CD8-positive, alpha-beta memory T cell (primary cell): ENCODE measurements around the gene ITK. TPM values are rescaled to one million over a fixed set of nuclear protein-coding genes. Genes with fewer than 3 reads are reported as not detected.

ENCODE experiments used
- CTCF ChIA-PET: fragments of 350-600 bp; sonication (Branson Sonifier 250); formaldehyde crosslinking; loops from one replicate; lab custom pipeline; 2021; ENCODE audit warnings: antibody characterized with exemption; lab: Charles Lee
- POLR2A ChIA-PET: fragments of 350-600 bp; sonication (Branson Sonifier 250); formaldehyde crosslinking; loops from one replicate; lab custom pipeline; 2021; ENCODE audit warnings: antibody characterized with exemption; lab: Charles Lee
- DNase-seq, 5 donors: peaks; one replicate each; pipeline versions ENCODE4 v3.0.0 to v3.0.0-alpha.2; 2020 to 2022; ENCODE audit warnings: mixed read lengths in 1 of 5
- H3K27ac ChIP-seq: one replicate; pipeline ENCODE4 v1.7.0; 2013; ENCODE audit warnings: low read depth, mild to moderate bottlenecking, low read length, moderate library complexity
- H3K27me3 ChIP-seq: 2 replicates; pipeline ENCODE4 v1.7.0; 2013; ENCODE audit warnings: low read length, mild to moderate bottlenecking; ENCODE audit not compliant: insufficient read depth, poor library complexity, severe bottlenecking
- H3K36me3 ChIP-seq: 2 replicates; pipeline ENCODE4 v1.7.0; 2013; ENCODE audit warnings: mild to moderate bottlenecking, low read length, moderate library complexity; ENCODE audit not compliant: insufficient read depth
- H3K4me1 ChIP-seq: 2 replicates; pipeline ENCODE4 v1.7.0; 2013; ENCODE audit warnings: mild to moderate bottlenecking, low read length, moderate library complexity; ENCODE audit not compliant: insufficient read depth
- H3K4me3 ChIP-seq: 2 replicates; pipeline ENCODE4 v1.7.0; 2013; ENCODE audit warnings: mild to moderate bottlenecking, low read length
- H3K9me3 ChIP-seq: 2 replicates; pipeline ENCODE4 v1.7.0; 2013; ENCODE audit warnings: mild to moderate bottlenecking, low read length
- H3K27ac Mint-ChIP-seq, 8 donors: one replicate each; pipeline ENCODE4 v1.8.0; 2020 to 2021; ENCODE audit warnings: mixed read lengths in 8 of 8, mild to moderate bottlenecking in 6 of 8, inconsistent platforms in 3 of 8, moderate library complexity in 3 of 8
- H3K27me3 Mint-ChIP-seq, 2 donors: one replicate each; pipeline ENCODE4 v1.8.0; 2020 to 2021; ENCODE audit warnings: mixed read lengths in 2 of 2, mild to moderate bottlenecking in 1 of 2, moderate library complexity in 1 of 2
- H3K36me3 Mint-ChIP-seq, 3 donors: one replicate each; pipeline ENCODE4 v1.8.0; 2020 to 2021; ENCODE audit warnings: mixed read lengths in 3 of 3, inconsistent platforms in 1 of 3, mild to moderate bottlenecking in 1 of 3
- H3K4me1 Mint-ChIP-seq, 3 donors: one replicate each; pipeline ENCODE4 v1.8.0; 2020 to 2021; ENCODE audit warnings: mixed read lengths in 3 of 3, inconsistent platforms in 1 of 3, mild to moderate bottlenecking in 1 of 3
- H3K4me3 Mint-ChIP-seq, 7 donors: one replicate each; pipeline ENCODE4 v1.8.0; 2020 to 2021; ENCODE audit warnings: mixed read lengths in 7 of 7, mild to moderate bottlenecking in 6 of 7, moderate library complexity in 4 of 7, inconsistent platforms in 2 of 7
- H3K9me3 Mint-ChIP-seq, 5 donors: one replicate each; pipeline ENCODE4 v1.8.0; 2020 to 2022; ENCODE audit warnings: mixed read lengths in 5 of 5, mild to moderate bottlenecking in 3 of 5, moderate library complexity in 2 of 5, inconsistent platforms in 1 of 5
- polyA plus RNA-seq: library from polyadenylated mRNA; unstranded; fragments of 300-500 nt; fragmentation: Illumina TruSeq; gene quantifications from one replicate; pipeline ENCODE4 v1.2.3, GENCODE V29; 2021
- total RNA-seq, 2 experiments: library from RNA; stranded (reverse); gene quantifications; one replicate each; pipeline ENCODE4 v1.2.3, GENCODE V29; 2021

The ITK gene
- total and polyA plus RNA-seq, 3 experiments from 2014 or later: 129 to 162 (median 150) TPM

DNA sequence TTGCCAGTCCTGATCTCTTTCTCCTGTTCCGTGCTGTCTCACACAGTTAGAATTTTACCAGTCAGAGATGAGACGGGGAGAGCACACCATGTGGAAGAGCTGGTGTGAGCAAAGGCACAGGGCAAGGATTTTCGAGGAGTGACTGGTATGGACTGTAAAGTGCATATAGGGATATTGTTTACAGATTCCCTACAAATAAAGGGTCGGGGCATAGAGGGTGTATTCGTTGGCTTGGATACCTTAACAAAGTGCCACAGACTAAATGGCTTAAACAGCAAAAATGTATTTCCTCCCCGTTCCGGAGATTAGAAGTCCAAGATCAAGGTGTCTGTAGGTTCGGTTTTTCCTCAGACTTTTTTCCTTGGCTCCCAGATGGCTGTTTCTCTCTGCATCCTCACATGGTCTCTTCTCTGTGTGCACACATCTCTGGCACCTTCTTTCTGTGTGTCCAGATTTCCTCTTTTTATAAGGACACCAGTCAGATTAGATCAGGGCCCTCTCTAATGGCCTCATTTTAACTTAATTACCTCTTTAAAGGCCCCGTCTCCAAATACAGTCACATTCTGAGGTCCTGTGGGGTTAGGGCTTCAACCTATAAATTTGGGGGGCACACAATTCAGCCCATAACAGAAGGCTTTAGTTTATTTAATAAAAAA, 108.7 kb downstream of the ITK start:
- Histone ChIP-seq H3K4me3 (no peak overlapping the region), H3K27me3 (no peaks in the 10 kb centered on the region), H3K9me3 (no peaks in the 10 kb centered on the region), H3K4me1 (peaks cover 53% of the 10 kb centered on the region), H3K27ac (no peak overlapping the region), H3K36me3 (peaks cover 58% of the 10 kb centered on the region)
- peaks cover 56 to 82% (median 81%) of the 10 kb centered on the region in 3 donors for H3K4me1 Mint-ChIP-seq
- H3K4me3 Mint-ChIP-seq: no peak overlapping the region
- POLR2A ChIA-PET: no interaction called here
- H3K9me3 Mint-ChIP-seq: no peaks in the 10 kb centered on the region
- DNase-seq: no peak
- peak overlapping the region in 7 of 8 donors; percentile 22 to 90 (median 76) for H3K27ac Mint-ChIP-seq
- H3K36me3 Mint-ChIP-seq: peaks cover 11 to 92% (median 20%) of the 10 kb centered on the region in 3 donors
- no peaks in the 10 kb centered on the region for H3K27me3 Mint-ChIP-seq
- CTCF ChIA-PET: interaction anchor here (1.1 to 1.3 kb wide), 2 partner anchors 10 to 36 kb away, joined by 3 to 4 read pairs; no protein-coding TSS in a partner anchor

DNA sequence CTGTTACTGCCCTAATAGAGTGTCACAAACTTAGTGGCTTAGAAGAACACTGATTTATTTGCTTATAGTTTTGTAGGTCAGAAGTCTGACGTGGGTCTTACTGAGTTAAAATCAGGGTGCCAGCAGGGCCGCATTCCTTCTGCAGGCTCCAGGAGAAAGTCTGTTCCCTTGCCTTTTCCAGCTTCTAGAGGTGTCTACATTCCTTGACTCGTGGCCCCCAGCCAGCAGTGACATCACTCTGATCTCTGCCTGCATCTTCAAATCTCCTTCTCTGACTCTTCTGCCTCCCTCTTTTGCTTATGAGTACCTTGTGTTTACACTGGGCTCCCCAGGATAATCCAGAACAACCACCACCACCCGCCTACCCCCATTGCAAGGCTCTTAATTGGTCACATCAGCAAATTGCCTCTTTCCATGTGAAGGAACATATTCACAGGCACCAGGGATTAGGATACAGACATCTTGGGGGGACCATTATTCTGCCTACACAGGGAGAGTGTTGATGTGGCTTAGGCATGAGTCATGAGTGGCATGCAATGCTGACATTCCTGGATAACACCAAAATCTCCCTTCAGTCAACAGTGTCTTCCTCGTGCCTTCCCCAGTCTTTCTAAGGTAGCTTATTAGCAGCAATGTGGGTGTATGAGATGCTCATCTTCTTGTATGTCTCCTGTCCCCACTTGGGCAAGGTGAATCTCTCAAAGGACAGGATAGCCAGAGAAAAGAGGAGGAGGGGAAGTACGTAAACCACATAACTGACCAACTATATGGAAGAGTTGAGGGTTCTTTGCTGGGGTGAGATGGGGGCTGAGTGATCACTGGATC, 109.7 kb downstream of the ITK start:
- POLR2A ChIA-PET: interaction anchor here (1.0 kb wide), 1 partner anchor 17 kb away, joined by 3 read pairs; no protein-coding TSS in a partner anchor
- H3K4me1 Mint-ChIP-seq: peaks cover 55 to 82% (median 81%) of the 10 kb centered on the region in 3 donors
- Histone ChIP-seq H3K27me3 (no peaks in the 10 kb centered on the region), H3K36me3 (peaks cover 61% of the 10 kb centered on the region), H3K27ac (no peak overlapping the region), H3K4me3 (no peak overlapping the region), H3K4me1 (peaks cover 52% of the 10 kb centered on the region), H3K9me3 (no peaks in the 10 kb centered on the region)
- no peak for DNase-seq
- no peak overlapping the region for H3K4me3 Mint-ChIP-seq
- H3K27ac Mint-ChIP-seq: peak overlapping the region; percentile 70 to 87 (median 78)
- H3K27me3 Mint-ChIP-seq: no peaks in the 10 kb centered on the region
- H3K9me3 Mint-ChIP-seq: no peaks in the 10 kb centered on the region
- CTCF ChIA-PET: interaction anchor here (1.0 to 1.3 kb wide), 3 partner anchors 8 to 22 kb away, joined by 3 read pairs; no protein-coding TSS in a partner anchor
- peaks cover 11 to 91% (median 26%) of the 10 kb centered on the region in 3 donors for H3K36me3 Mint-ChIP-seq

DNA sequence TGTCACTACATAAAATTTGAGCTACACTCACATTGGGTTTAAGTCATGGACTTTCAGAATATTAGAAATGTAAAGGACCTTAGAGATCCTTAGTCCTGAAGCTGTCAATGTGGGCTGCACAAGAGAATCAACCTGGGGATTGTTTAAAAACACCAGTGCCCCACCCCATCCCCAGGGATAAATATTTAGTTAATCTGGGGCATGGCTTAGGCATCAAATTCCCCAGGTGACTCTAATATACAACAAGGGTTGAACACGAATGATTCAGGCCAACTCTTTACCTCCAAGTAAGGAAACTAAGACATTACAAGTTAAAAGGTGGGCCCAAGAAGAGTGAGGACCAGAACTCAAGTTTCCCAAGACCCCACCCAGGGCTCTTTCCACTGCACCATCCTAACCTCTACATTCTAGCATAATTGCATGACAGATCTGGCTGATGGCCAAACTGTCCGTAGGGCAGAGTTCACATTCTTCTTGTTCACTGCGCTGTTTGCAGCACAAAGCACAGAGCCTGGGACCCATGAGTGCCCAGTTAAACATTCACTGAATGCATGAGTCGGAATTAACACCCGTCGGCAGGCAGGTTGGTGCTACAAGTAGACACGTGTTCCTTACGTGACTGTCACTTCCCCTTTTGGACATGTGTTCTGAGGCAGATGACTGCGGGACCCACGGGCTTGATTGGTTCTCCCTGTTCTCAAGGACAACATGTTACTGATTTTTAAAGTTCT, 110.5 kb downstream of the ITK start:
- H3K27me3 Mint-ChIP-seq: no peaks in the 10 kb centered on the region
- H3K27me3 ChIP-seq: no peaks in the 10 kb centered on the region
- peak overlapping the region; percentile 66 to 91 (median 78) for H3K27ac Mint-ChIP-seq
- peak overlapping the region in 1 of 7 donors; percentile 6 for H3K4me3 Mint-ChIP-seq
- H3K4me1 ChIP-seq: peaks cover 58% of the 10 kb centered on the region
- no peak for DNase-seq
- H3K9me3 ChIP-seq: no peaks in the 10 kb centered on the region
- H3K36me3 Mint-ChIP-seq: peaks cover 8 to 94% (median 30%) of the 10 kb centered on the region in 3 donors
- ChIA-PET POLR2A (interaction anchor here (1.0 kb wide), 1 partner anchor 18 kb away, joined by 3 read pairs; no protein-coding TSS in a partner anchor), CTCF (interaction anchor here (1.0 to 1.3 kb wide), 2 partner anchors 18 to 23 kb away, joined by 3 read pairs; no protein-coding TSS in a partner anchor)
- H3K4me1 Mint-ChIP-seq: peaks cover 58 to 82% (median 81%) of the 10 kb centered on the region in 3 donors
- no peak overlapping the region for H3K4me3 ChIP-seq
- no peak overlapping the region for H3K27ac ChIP-seq
- peaks cover 68% of the 10 kb centered on the region for H3K36me3 ChIP-seq
- H3K9me3 Mint-ChIP-seq: no peaks in the 10 kb centered on the region

DNA sequence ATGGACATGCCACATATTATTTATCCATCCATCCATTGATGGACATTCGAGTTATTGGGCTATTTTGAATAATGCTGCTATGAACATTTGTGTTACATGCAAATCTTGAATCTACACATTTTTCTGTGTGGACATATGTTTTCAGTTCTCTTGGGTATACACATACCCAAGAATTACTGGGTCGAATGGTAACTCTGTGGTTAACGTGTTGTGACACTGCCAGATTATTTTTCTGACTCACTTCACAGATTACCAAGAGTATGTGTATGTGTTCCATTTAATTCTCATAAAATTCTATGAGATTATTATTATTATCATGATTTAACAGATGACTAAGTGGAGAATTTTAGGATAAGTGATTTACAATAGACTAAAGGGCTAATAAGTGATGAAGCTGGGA, 112.0 kb downstream of the ITK start:
- Histone ChIP-seq H3K36me3 (peaks cover 69% of the 10 kb centered on the region), H3K4me1 (peaks cover 50% of the 10 kb centered on the region), H3K4me3 (no peak overlapping the region), H3K27me3 (no peaks in the 10 kb centered on the region), H3K27ac (no peak overlapping the region), H3K9me3 (no peaks in the 10 kb centered on the region)
- CTCF ChIA-PET: no interaction called here
- Mint-ChIP-seq H3K4me1 (peaks cover 58 to 85% (median 74%) of the 10 kb centered on the region in 3 donors), H3K4me3 (no peak overlapping the region), H3K27me3 (no peaks in the 10 kb centered on the region), H3K36me3 (peaks cover 11 to 96% (median 38%) of the 10 kb centered on the region in 3 donors), H3K27ac (peak overlapping the region in 7 of 8 donors; percentile 43 to 90 (median 77)), H3K9me3 (no peaks in the 10 kb centered on the region)
- DNase-seq: no peak
- POLR2A ChIA-PET: no interaction called here

DNA sequence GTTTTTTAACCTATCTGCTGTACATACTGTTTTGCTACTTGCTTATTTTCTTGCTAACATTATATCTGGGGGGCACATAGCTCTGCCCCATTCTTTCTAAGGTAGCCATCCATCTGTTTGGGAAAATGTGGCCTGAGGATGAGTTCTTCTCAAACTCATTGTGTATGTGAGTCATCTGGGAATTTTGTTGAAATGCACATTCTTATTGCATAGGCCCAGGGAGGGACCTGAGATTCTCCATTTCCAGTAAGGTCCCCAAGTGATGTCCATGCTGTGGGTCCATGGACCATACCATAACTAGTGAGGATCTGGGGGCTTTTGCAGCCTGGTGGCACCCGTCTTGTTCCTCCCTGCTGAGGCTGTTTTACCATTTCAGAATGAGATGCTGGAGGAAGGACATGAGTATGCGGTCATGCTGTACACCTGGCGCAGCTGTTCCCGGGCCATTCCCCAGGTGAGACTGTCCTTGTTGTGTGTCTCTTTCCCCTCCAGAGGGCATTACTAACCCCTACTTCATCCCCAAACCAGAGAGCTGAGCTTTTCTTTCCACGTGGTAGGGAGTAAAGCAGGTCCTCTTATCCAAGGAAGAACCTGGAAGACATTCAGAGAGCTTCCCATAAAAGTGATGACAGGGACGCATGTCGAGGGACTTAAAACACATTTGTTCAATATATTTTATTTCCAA, 113.9 kb downstream of the ITK start:
- no peaks in the 10 kb centered on the region for H3K27me3 ChIP-seq
- peak overlapping the region; percentile 63 to 93 (median 86) for H3K27ac Mint-ChIP-seq
- DNase-seq: no peak
- peaks cover 61% of the 10 kb centered on the region for H3K36me3 ChIP-seq
- POLR2A ChIA-PET: interaction anchor here (0.6 kb wide), 1 partner anchor 19 kb away, joined by 3 read pairs; no protein-coding TSS in a partner anchor
- H3K4me3 Mint-ChIP-seq: no peak overlapping the region
- CTCF ChIA-PET: interaction anchor here (1.0 to 1.4 kb wide), 3 partner anchors 14 to 27 kb away, joined by 3 to 4 read pairs (median 3); no protein-coding TSS in a partner anchor
- H3K4me1 ChIP-seq: peaks cover 31% of the 10 kb centered on the region
- H3K9me3 Mint-ChIP-seq: no peaks in the 10 kb centered on the region
- peaks cover 51 to 71% (median 58%) of the 10 kb centered on the region in 3 donors for H3K4me1 Mint-ChIP-seq
- H3K27ac ChIP-seq: peak overlapping the region; percentile 21
- no peaks in the 10 kb centered on the region for H3K27me3 Mint-ChIP-seq
- H3K36me3 Mint-ChIP-seq: peaks cover 11 to 94% (median 37%) of the 10 kb centered on the region in 3 donors
- H3K4me3 ChIP-seq: no peak overlapping the region
- H3K9me3 ChIP-seq: no peaks in the 10 kb centered on the region

DNA sequence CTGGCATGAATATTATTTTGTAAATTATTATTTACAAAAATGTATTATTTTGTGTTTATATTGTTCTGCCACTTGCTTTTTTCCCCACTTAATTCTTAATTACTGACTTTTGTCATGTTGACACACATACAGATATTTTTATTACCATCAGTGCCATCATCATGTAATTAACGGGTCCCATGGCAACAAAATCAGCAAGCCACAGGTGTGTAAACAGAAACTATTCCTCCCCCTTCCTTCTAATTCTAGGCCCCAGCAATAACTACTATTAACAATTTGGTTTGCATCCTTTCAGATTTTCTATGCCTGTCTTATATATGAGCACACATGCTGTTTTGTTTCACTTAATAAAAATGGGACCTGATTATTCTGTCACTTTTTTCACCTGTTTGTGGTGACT, 114.6 kb downstream of the ITK start:
- H3K36me3 ChIP-seq: peaks cover 61% of the 10 kb centered on the region
- Mint-ChIP-seq H3K36me3 (peaks cover 11 to 94% (median 38%) of the 10 kb centered on the region in 3 donors), H3K27ac (peak overlapping the region; percentile 55 to 93 (median 86)), H3K9me3 (no peaks in the 10 kb centered on the region), H3K27me3 (no peaks in the 10 kb centered on the region), H3K4me1 (peaks cover 48 to 64% (median 53%) of the 10 kb centered on the region in 3 donors), H3K4me3 (no peak overlapping the region)
- no peak overlapping the region for H3K4me3 ChIP-seq
- H3K9me3 ChIP-seq: no peaks in the 10 kb centered on the region
- CTCF ChIA-PET: interaction anchor here (1.0 to 1.4 kb wide), 2 partner anchors 15 to 23 kb away, joined by 3 to 4 read pairs; no protein-coding TSS in a partner anchor
- H3K4me1 ChIP-seq: peaks cover 24% of the 10 kb centered on the region
- H3K27ac ChIP-seq: peak overlapping the region; percentile 21
- H3K27me3 ChIP-seq: no peaks in the 10 kb centered on the region
- no peak for DNase-seq
- POLR2A ChIA-PET: no interaction called here

DNA sequence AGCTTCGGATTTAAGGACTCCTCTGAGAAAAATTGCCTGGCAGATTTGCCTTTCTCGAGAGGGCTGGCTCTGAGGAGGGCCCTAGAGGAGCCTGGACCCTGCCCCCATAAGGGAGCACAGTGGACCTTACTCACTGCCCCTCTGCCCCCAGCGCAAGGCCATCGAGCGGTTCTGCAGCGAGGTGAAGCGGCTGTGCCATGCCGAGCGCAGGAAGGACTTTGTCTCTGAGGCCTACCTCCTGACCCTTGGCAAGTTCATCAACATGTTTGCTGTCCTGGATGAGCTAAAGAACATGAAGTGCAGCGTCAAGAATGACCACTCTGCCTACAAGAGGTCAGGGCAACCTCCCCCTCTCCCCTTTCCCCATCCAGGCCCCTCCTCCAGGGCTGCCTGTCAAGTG, 119.9 kb downstream of the ITK start:
- no peaks in the 10 kb centered on the region for H3K27me3 Mint-ChIP-seq
- no peak overlapping the region for H3K4me3 Mint-ChIP-seq
- peaks cover 55% of the 10 kb centered on the region for H3K36me3 ChIP-seq
- no peaks in the 10 kb centered on the region for H3K27me3 ChIP-seq
- peaks cover 31% of the 10 kb centered on the region for H3K4me1 ChIP-seq
- peak overlapping the region in 4 of 8 donors; percentile 42 to 96 (median 66) for H3K27ac Mint-ChIP-seq
- POLR2A ChIA-PET: no interaction called here
- H3K9me3 ChIP-seq: no peaks in the 10 kb centered on the region
- no peak for DNase-seq
- no peaks in the 10 kb centered on the region for H3K9me3 Mint-ChIP-seq
- H3K36me3 Mint-ChIP-seq: peaks cover 11 to 95% (median 28%) of the 10 kb centered on the region in 3 donors
- H3K27ac ChIP-seq: no peak overlapping the region
- peaks cover 36 to 47% (median 36%) of the 10 kb centered on the region in 3 donors for H3K4me1 Mint-ChIP-seq
- CTCF ChIA-PET: interaction anchor here (0.7 kb wide), 1 partner anchor 438 kb away, joined by 3 read pairs; no protein-coding TSS in a partner anchor
- no peak overlapping the region for H3K4me3 ChIP-seq
